MM.1S (cell line): ENCODE measurements around the gene OLFML2A.
"Not testable (repeated sequence)": the region's sequence is repeated elsewhere in the genome, so short reads cannot be mapped to it uniquely, and the experiment has no call there.

Source experiments
- CTCF ChIP-seq: fragments of 300-600 bp; sonication (generic); IDR thresholded peaks from 2 replicates; pipeline ENCODE4 v1.5.1; 2016; ENCODE audit warnings: antibody characterized with exemption, low read length, mixed read lengths
- EZH2 ChIP-seq: fragments of 300-600 bp; sonication (generic); optimal IDR thresholded peaks from 2 replicates; pipeline ENCODE3; 2017; ENCODE audit warnings: low read depth, mild to moderate bottlenecking, antibody characterized with exemption, low read length, mixed read lengths
- EZH2phosphoT487 ChIP-seq: fragments of 300-600 bp; sonication (generic); IDR thresholded peaks from 2 replicates; pipeline ENCODE4 v1.6.1; 2018; ENCODE audit warnings: antibody characterized with exemption, low read length

GRCh38 chr9:124734741-124735083 is 42.2 kb upstream of the OLFML2A start:
- TF ChIP-seq CTCF, EZH2, EZH2phosphoT487: not testable (repeated sequence)
